Activated naive CD4-positive, alpha-beta T cell treated with anti-CD3 and anti-CD28 coated beads for 36 hours (primary cell): ENCODE measurements around the gene CTCF. TPM values are rescaled to one million over a fixed set of nuclear protein-coding genes. Genes with fewer than 3 reads are reported as not detected.
A peak's percentile ranks its signal among the peaks of the same experiment; 100 is the strongest.

Experiments
- CTCF ChIA-PET: fragments of 350-600 bp; sonication (Branson Sonifier 250); formaldehyde crosslinking; loops from one replicate; lab custom pipeline; 2021; ENCODE audit warnings: antibody characterized with exemption; lab: Charles Lee
- DNase-seq: peaks from one replicate; pipeline ENCODE4 v3.0.0-alpha.2; 2020
- H3K27ac Mint-ChIP-seq: one replicate; pipeline ENCODE4 v1.8.0; 2021; ENCODE audit warnings: mild to moderate bottlenecking, mixed read lengths
- H3K27me3 Mint-ChIP-seq: one replicate; pipeline ENCODE4 v1.8.0; 2021; ENCODE audit warnings: low read depth, mixed read lengths
- H3K36me3 Mint-ChIP-seq: one replicate; pipeline ENCODE4 v1.8.0; 2021; ENCODE audit warnings: low read depth, mixed read lengths
- H3K4me1 Mint-ChIP-seq: one replicate; pipeline ENCODE4 v1.8.0; 2021; ENCODE audit warnings: low read depth, mixed read lengths
- H3K4me3 Mint-ChIP-seq: one replicate; pipeline ENCODE4 v1.8.0; 2021; ENCODE audit warnings: mild to moderate bottlenecking, moderate library complexity, mixed read lengths
- H3K9me3 Mint-ChIP-seq: one replicate; pipeline ENCODE4 v1.8.0; 2021; ENCODE audit warnings: mixed read lengths
- intact Hi-C: fragments of 100-400 bp; cut with micrococcal nuclease; formaldehyde crosslinking; loops from one replicate; pipeline ENCODE4 v1.15.1; 2023
- total RNA-seq, 2 experiments: library from RNA; stranded (reverse); gene quantifications; one replicate each; pipeline ENCODE4 v1.2.3, GENCODE V29; 2021

CTCF gene
- total RNA-seq, 2 experiments from 2014 or later: 51.2 to 52.3 TPM

- peak overlapping the region; percentile 80 for H3K27ac Mint-ChIP-seq
- peaks cover 3% of the 10 kb centered on the region for H3K36me3 Mint-ChIP-seq
Observed at GRCh38 chr16:67551972-67552371, 10.4 kb upstream of the CTCF start.

DNA sequence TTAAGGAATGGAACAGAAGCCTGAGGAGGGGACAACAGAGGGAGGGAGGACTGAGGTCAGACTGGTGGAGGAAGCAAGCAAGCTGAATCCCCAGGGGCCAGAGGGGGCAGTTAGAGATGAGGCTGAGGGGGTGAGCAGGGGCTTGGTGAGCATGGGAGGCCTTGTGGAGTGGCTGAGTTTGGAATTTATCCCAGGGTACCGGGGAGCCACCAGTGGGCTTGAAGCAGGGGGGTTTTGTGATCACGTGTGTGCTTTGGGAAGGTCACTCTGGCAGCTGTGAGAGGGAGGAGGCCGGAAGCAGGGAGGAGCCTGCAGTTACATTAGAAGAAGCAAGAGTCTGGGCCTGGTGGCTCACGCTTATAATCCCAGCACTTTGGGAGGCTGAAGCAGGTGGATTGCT lies 9.8 kb upstream of the CTCF start:
- Mint-ChIP-seq H3K9me3 (no peaks in the 10 kb centered on the region), H3K27ac (peak overlapping the region; percentile 80), H3K27me3 (no peaks in the 10 kb centered on the region), H3K4me3 (no peak overlapping the region), H3K4me1 (peaks cover 62% of the 10 kb centered on the region), H3K36me3 (peaks cover 3% of the 10 kb centered on the region)
- DNase-seq: peak; percentile 21
- intact Hi-C loops: no loop called here
- CTCF ChIA-PET: interaction anchor here (2.3 to 3.3 kb wide), 2 partner anchors 10 to 92 kb away, joined by 12 to 14 read pairs; partner anchors contain the start of genes CARMIL2 and CTCF

More at GRCh38 chr16:67551972-67552371, 10.4 kb upstream of the CTCF start:
- no peak for DNase-seq
- Mint-ChIP-seq H3K4me1 (peaks cover 63% of the 10 kb centered on the region), H3K27me3 (no peaks in the 10 kb centered on the region), H3K4me3 (no peak overlapping the region), H3K9me3 (no peaks in the 10 kb centered on the region)
- CTCF ChIA-PET: interaction anchor here (0.6 to 3.3 kb wide), 4 partner anchors 10 to 108 kb away, joined by 3 to 14 read pairs (median 8); partner anchors contain the start of genes ACD, CARMIL2 and CTCF
- intact Hi-C loops: no loop called here

DNA sequence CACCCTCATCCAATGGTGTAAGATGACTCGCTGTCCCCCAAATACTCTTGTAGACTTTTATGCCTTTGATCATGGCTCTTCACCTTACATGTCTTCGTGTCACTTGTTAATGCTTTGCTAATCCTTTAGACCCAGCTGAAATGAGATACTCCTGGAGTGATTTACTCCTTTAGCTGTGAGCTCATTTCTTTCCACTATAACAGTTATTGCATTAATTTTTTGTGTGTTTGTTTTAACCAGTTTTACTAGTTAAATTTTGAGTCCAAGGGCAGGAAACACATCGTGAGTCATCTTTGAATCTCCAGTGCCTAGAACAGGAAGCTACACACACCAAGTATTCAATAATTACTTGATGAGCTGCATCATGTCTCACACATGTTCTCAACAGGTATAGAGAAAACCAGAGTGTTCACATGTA lies 6.5 kb upstream of the CTCF start:
- CTCF ChIA-PET: interaction anchor here (0.6 to 9.9 kb wide), 9 partner anchors 8 to 290 kb away, joined by 3 to 142 read pairs (median 5); partner anchors contain the start of gene ATP6V0D1
- H3K27me3 Mint-ChIP-seq: no peaks in the 10 kb centered on the region
- no peaks in the 10 kb centered on the region for H3K9me3 Mint-ChIP-seq
- peak; percentile 41 for DNase-seq
- intact Hi-C loops: no loop called here
- H3K27ac Mint-ChIP-seq: peak overlapping the region; percentile 98
- H3K4me1 Mint-ChIP-seq: peaks cover 62% of the 10 kb centered on the region
- H3K4me3 Mint-ChIP-seq: peak overlapping the region; percentile 46
- H3K36me3 Mint-ChIP-seq: peaks cover 3% of the 10 kb centered on the region

DNA sequence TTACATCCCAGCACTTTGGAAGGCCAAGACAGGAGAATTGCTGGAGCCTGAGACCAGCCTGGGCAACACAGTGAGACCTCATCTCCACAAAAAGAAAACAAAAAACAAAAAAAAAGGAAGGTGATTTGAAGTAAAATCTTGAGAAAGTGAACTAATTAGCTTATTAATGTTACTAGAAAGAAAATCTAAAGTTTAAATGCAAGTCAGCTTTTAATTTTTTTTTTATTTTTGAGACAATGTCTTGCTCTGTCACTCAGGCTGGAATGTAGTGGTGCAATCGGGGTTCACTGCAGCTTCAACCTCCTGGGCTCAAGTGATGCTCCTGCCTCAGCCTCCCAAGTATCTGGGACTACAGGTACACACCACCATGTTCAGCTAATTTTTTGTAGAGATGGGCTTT lies 3.5 kb upstream of the CTCF start:
- Mint-ChIP-seq H3K9me3 (no peaks in the 10 kb centered on the region), H3K4me3 (no peak overlapping the region), H3K27ac (peak overlapping the region; percentile 41), H3K36me3 (peaks cover 3% of the 10 kb centered on the region), H3K27me3 (no peaks in the 10 kb centered on the region), H3K4me1 (peaks cover 50% of the 10 kb centered on the region)
- intact Hi-C loops: no loop called here
- no peak for DNase-seq
- CTCF ChIA-PET: interaction anchor here (0.7 to 9.9 kb wide), 6 partner anchors 11 to 114 kb away, joined by 3 to 142 read pairs (median 5); no protein-coding TSS in a partner anchor

DNA sequence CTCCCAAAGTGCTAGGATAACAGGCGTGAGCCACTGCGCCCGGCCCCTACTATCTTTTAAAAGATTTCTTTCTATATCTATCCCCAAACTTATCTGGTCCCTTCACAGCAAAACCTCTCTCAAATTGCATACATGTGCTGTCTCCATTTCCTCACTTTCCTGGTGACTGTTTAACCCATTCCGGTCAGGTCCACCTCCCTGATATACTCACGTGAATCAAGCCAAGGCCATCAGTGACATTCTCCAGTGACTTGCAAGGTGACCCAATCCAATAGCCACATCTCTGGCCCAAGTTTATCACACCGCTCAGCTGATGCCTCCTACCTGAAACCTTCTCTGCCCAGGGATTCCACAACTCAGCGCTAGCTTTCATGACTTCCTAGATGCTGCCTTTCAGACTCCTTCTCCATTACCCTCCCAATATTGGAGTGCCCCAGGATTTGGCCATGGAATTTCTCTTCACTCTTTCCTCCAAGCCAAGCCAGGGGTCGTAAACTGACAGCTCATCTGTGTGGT lies 1.4 kb upstream of the CTCF start:
- peak overlapping the region; percentile 86 for H3K27ac Mint-ChIP-seq
- DNase-seq: peak; percentile 6
- peak overlapping the region; percentile 78 for H3K4me3 Mint-ChIP-seq
- no peaks in the 10 kb centered on the region for H3K9me3 Mint-ChIP-seq
- intact Hi-C loops: loop anchor here (5.0 kb wide), 2 partner anchors 314 to 356 kb away; partner anchors contain the start of genes FHOD1 and SLC9A5
- CTCF ChIA-PET: interaction anchor here (1.1 to 9.9 kb wide), 8 partner anchors 9 to 107 kb away, joined by 3 to 142 read pairs (median 14); partner anchors contain the start of genes C16orf86, CARMIL2 and ENKD1
- H3K36me3 Mint-ChIP-seq: no peaks in the 10 kb centered on the region
- H3K27me3 Mint-ChIP-seq: no peaks in the 10 kb centered on the region
- H3K4me1 Mint-ChIP-seq: peaks cover 47% of the 10 kb centered on the region

GRCh38 chr16:67561501-67561823 lies 864 bp upstream of the CTCF start:
- CTCF ChIA-PET: interaction anchor here (1.1 to 9.9 kb wide), 10 partner anchors 10 to 518 kb away, joined by 3 to 142 read pairs (median 12); partner anchors contain the start of genes C16orf86, CARMIL2 and ENKD1
- Mint-ChIP-seq H3K36me3 (no peaks in the 10 kb centered on the region), H3K9me3 (no peaks in the 10 kb centered on the region), H3K4me1 (peaks cover 45% of the 10 kb centered on the region), H3K27me3 (no peaks in the 10 kb centered on the region), H3K27ac (peak overlapping the region; percentile 86), H3K4me3 (peak overlapping the region; percentile 78)
- intact Hi-C loops: loop anchor here (5.0 kb wide), 2 partner anchors 314 to 356 kb away; partner anchors contain the start of genes FHOD1 and SLC9A5
- DNase-seq: no peak

DNA sequence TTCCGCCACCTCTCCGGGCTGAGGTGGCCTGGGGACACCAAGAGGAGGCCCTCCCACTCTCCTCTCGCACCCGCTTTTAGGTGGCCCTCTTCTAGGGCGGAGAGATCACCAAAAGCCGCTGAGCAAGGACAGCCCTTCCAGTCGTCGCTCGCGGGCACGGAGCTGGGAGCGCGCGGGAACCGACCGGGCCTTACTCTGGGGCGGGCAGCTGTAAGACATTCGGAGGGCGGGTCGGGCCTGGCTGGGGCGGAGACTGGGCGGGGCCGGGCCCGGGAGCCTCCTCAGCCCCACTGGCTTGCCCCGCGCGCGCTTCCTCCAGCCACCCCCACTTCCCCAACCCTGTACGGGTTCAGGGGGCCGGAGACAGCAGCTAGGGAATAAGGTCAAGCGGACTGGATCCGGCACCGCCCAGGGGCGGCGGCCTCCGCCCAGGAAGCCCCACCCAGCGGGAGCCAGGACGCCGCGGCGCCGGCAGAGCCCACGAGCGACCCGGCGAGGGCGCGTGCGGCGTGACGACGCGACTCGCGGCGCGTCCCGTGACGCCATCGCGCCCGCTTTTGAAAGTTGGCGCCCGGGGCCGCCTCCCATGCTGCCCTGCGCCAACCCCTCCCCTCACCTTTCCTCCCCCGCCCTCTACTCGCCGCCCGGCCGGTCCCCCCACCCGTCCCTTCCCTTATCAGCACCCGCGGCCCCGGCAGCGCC lies 351 bp upstream of the CTCF start:
- DNase-seq: peak; percentile 98
- H3K27ac Mint-ChIP-seq: peak overlapping the region; percentile 86
- H3K27me3 Mint-ChIP-seq: no peaks in the 10 kb centered on the region
- peaks cover 45% of the 10 kb centered on the region for H3K4me1 Mint-ChIP-seq
- CTCF ChIA-PET: interaction anchor here (0.5 to 9.9 kb wide), 15 partner anchors 10 to 518 kb away, joined by 3 to 142 read pairs (median 8); partner anchors contain the start of genes ACD, C16orf86, CARMIL2 and ENKD1
- intact Hi-C loops: loop anchor here (1.0 to 5.0 kb wide), 17 partner anchors 15 to 533 kb away; partner anchors contain the start of genes ACD, ATP6V0D1, CBFB and FHOD1
- no peaks in the 10 kb centered on the region for H3K9me3 Mint-ChIP-seq
- no peaks in the 10 kb centered on the region for H3K36me3 Mint-ChIP-seq
- H3K4me3 Mint-ChIP-seq: peak overlapping the region; percentile 78

- Mint-ChIP-seq H3K27me3 (no peaks in the 10 kb centered on the region), H3K4me3 (peak overlapping the region; percentile 78), H3K27ac (peak overlapping the region; percentile 92), H3K9me3 (no peaks in the 10 kb centered on the region), H3K4me1 (peaks cover 43% of the 10 kb centered on the region), H3K36me3 (no peaks in the 10 kb centered on the region)
- peak; percentile 55 for DNase-seq
- intact Hi-C loops: loop anchor here (1.0 to 5.0 kb wide), 17 partner anchors 16 to 534 kb away; partner anchors contain the start of genes ACD, ATP6V0D1, CBFB and FHOD1
- CTCF ChIA-PET: interaction anchor here (0.6 to 9.9 kb wide), 14 partner anchors 9 to 244 kb away, joined by 3 to 142 read pairs (median 6); partner anchors contain the start of genes ACD, C16orf86, ENKD1 and TSNAXIP1
Observed at GRCh38 chr16:67562918-67563707, 787 bp downstream of the CTCF start.

GRCh38 chr16:67563708-67564468 lies 1.6 kb downstream of the CTCF start:
- Mint-ChIP-seq H3K9me3 (no peaks in the 10 kb centered on the region), H3K27me3 (no peaks in the 10 kb centered on the region), H3K36me3 (no peaks in the 10 kb centered on the region), H3K4me3 (peak overlapping the region; percentile 78), H3K4me1 (peaks cover 49% of the 10 kb centered on the region), H3K27ac (peak overlapping the region; percentile 92)
- CTCF ChIA-PET: interaction anchor here (0.6 to 9.9 kb wide), 17 partner anchors 8 to 243 kb away, joined by 3 to 142 read pairs (median 5); partner anchors contain the start of genes ACD, C16orf86, ENKD1 and TSNAXIP1
- intact Hi-C loops: loop anchor here (2.0 to 5.0 kb wide), 3 partner anchors 317 to 535 kb away; partner anchors contain the start of genes CBFB, FHOD1 and SLC9A5
- peak; percentile 57 for DNase-seq

DNA sequence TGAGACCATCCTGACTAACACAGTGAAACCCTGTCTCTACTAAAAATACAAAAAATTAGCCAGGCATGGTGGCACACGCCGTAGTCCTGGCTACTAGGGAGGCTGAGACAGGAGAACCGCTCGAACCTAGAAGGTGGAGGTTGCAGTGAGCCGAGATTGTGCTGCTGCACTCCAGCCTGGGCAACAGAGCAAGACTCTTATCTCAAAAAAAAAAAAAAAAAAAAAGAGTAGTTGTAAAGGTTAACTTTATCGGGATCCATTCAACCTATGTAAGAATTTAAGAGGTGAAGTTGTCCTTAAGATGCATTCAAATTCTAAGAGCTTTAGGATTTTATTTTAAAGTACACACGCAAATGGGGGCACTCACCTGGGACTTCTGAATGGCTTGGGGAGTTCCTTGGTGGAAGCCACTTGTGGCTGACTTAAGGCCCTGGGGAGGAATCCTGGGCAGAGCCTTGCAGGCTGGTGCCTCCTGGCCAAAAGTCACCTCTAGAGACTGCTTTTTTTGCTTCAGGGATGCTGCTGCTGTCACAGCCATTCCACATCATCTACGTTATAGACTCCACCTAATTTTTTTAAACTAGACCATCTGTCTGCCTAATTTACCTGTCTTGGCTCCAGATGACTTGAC lies 3.3 kb downstream of the CTCF start:
- H3K27me3 Mint-ChIP-seq: no peaks in the 10 kb centered on the region
- CTCF ChIA-PET: interaction anchor here (0.9 kb wide), 1 partner anchor 14 kb away, joined by 3 read pairs; no protein-coding TSS in a partner anchor
- H3K9me3 Mint-ChIP-seq: no peaks in the 10 kb centered on the region
- H3K4me1 Mint-ChIP-seq: peaks cover 45% of the 10 kb centered on the region
- intact Hi-C loops: no loop called here
- H3K4me3 Mint-ChIP-seq: no peak overlapping the region
- H3K27ac Mint-ChIP-seq: no peak overlapping the region
- H3K36me3 Mint-ChIP-seq: peaks cover 1% of the 10 kb centered on the region
- no peak for DNase-seq
